IPS-18c (cell line): ENCODE results near the gene HSPG2.
A peak's percentile ranks its signal among the peaks of the same experiment; 100 is the strongest.

ENCODE experiments used
- H3K4me3 ChIP-seq: 2 replicates; pipeline ENCODE4 v1.7.0; 2013; ENCODE audit warnings: low read depth, mild to moderate bottlenecking, low read length, moderate library complexity; ENCODE audit not compliant: insufficient read depth
- H3K9me3 ChIP-seq: one replicate; pipeline ENCODE4 v1.6.1; 2013; ENCODE audit warnings: mild to moderate bottlenecking, low read length, moderate library complexity; ENCODE audit not compliant: control insufficient read depth, insufficient read depth

The HSPG2 gene

GRCh38 chr1:21938732-21939538, 1.8 kb upstream of the HSPG2 start:
- peaks cover 2% of the 10 kb centered on the region for H3K9me3 ChIP-seq
- no peak overlapping the region for H3K4me3 ChIP-seq

GRCh38 chr1:21937372-21938121, 437 bp upstream of the HSPG2 start:
- peaks cover 2% of the 10 kb centered on the region for H3K9me3 ChIP-seq
- H3K4me3 ChIP-seq = peak overlapping the region; percentile 65

DNA sequence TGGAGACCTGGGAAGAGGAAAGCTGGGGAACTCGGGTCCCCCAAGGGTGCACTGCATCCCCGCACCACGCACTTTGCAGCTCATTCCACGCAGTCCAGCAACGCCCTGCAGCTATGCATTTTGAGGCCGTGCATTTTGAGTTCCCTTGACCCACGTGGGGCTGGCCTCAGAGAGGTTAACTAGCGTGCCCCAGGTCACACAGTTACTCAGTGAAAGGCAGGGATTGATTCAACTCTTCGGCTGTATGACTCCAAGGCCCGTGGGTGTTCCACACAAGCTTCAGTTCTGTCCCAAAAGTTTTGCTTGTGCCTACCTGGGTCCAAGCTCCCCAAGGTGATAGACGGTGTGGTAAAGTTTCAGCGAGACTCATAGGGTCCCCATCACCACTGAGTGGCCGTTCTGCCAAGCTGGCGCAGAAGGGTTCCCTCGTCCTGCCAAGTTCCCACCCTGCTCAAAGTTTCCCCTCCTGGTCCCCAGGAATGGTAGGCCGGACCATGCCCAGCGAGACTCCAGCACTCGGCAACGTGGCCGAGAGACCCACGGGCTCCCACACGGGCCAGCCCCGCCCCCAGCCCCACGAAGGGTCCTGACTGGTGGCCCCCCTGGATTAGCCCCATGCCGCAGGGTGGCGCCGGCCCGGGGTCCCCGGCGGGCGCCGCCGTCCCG, 611 bp downstream of the HSPG2 start:
- H3K4me3 ChIP-seq = peak overlapping the region; percentile 56
- H3K9me3 ChIP-seq = peaks cover 2% of the 10 kb centered on the region

DNA sequence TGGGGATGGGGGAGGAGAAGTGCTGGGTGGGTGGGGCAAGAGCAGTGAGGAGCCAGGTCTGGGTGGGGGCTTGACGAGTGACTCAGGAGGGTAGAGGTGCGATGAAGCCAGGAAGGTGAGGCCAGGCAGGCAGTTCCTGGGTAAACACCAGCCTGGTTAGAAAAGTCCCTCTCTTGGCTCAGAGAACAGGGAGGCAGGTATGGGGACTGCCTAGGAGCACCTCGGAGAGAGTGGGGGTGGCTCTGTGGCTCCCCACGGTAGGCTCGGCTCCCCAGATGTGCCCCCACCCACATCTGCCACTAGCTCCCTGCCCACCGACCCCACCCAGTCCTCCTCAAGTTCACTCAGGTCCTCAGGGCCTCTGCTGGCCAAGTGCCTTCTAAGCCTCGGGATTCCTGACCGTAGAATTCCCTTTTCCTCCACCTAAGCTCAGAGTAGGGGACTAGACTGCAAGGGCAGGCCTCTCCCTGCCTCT, 1.2 kb downstream of the HSPG2 start:
- Histone ChIP-seq H3K9me3 (peaks cover 2% of the 10 kb centered on the region), H3K4me3 (peak overlapping the region; percentile 56)

DNA sequence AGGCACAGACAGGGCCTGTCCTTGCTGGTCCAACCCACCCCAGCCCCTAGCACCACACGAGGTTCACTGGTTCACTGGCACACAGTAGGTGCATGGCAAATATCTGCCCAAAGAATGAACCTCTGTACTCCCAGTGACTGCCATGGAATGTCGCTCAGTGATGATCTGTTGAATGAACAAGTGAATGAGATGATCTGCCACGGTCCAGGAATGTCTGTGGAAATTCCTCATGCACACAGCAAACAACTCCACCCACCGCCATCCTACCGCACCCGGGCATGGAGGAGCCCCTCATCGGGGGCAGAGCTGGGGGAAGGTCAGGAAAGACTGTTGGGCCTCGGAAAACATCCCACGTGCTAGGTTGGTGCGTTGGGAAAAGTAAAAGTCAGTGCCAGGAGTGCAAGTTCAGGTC, 1.7 kb downstream of the HSPG2 start:
- Histone ChIP-seq H3K4me3 (peak overlapping the region; percentile 56), H3K9me3 (peaks cover 2% of the 10 kb centered on the region)

DNA sequence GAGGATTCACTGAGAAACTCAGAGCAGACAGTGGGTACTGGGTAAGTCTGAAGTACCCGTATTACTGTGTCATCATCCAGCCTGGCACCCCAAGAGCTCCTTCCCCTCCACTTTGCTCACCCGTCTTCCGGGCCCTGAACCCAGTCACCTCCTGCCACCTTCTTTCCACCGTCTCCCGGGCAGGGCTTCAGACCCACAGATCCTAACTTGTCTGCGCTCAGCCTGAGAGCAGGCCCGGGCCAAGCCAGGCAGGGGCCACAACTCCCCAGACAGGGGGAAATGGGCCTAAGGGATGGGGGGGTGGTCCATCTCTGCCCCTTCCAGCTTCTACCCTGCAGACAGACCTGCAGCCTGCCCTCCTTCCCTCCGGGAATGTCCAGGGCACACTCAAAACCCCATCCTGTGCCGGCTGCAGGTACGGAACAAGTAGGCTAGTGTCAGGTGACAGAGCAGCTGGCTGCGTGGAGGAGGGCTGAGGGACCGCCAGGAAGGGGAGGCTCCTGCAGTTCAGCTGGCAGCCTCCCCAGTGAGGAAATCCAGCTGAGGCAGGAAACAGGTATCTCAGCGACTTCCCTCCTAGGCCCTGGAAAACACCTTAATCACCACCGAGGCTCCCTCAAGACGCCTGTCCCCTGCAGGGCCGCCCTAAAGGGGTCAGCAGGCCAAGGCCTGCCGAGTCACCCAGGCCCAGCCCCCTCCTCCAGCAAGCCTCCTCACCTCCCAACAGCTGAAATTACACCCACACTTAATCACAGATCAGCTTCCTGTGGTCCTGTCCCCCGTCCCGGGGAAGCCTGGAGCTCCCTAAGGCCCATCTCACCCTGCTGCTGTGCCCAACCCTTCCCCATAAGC, 3.5 kb downstream of the HSPG2 start:
- peaks cover 2% of the 10 kb centered on the region for H3K9me3 ChIP-seq
- no peak overlapping the region; the same call in 1 of the 2 replicates for H3K4me3 ChIP-seq

- Histone ChIP-seq H3K4me3 (no peak overlapping the region), H3K9me3 (peaks cover 2% of the 10 kb centered on the region)
Measured at GRCh38 chr1:21932127-21932526, 5.0 kb downstream of the HSPG2 start.

DNA sequence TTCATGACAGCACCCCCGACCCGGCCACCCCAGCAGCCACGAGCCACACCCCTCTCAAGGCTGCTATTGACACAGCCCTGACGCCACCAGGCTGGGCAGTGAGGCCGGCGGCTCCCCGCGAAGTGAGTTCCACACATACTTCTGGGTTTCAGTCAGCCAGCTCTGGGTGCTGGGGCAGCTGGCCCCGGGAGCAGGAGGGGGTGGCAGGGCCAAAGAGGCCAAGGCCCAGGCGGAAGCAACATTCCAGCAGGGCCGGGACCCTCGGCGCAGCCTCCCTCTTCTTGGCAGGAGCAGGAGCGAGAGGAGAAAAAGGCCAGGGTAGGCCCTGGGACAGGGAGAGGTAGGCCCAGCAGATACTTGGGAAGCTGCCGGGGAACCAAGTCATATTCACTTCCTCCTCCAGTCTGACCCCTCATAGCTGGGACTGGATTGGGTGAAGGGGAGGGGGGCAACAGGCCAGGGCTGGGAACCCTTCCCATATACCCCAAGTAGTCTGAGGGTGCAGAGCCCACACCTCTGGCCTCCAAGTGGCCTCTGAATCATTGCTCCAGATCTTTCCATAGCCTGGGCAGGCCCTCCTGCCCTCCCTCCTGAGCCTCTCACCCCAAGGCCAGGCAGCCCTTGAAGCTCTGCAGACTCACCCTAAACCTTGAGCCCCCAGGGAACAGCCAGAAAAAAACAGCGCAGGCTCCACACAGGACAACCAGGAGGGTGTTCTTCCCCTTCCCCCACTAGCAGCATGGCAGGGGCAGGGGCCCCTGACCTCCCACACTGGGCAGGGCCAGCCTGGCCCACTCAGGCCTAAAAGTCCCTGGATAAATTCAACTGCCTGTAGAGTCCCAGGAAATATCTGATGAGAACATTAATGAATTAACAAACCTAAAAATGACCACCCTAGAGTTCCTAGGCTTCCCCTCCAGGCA, 5.7 kb downstream of the HSPG2 start:
- Histone ChIP-seq H3K4me3 (no peak overlapping the region), H3K9me3 (peaks cover 2% of the 10 kb centered on the region)

- Histone ChIP-seq H3K4me3 (no peak overlapping the region), H3K9me3 (peaks cover 2% of the 10 kb centered on the region)
Measured at GRCh38 chr1:21930629-21931170, 6.4 kb downstream of the HSPG2 start.

DNA sequence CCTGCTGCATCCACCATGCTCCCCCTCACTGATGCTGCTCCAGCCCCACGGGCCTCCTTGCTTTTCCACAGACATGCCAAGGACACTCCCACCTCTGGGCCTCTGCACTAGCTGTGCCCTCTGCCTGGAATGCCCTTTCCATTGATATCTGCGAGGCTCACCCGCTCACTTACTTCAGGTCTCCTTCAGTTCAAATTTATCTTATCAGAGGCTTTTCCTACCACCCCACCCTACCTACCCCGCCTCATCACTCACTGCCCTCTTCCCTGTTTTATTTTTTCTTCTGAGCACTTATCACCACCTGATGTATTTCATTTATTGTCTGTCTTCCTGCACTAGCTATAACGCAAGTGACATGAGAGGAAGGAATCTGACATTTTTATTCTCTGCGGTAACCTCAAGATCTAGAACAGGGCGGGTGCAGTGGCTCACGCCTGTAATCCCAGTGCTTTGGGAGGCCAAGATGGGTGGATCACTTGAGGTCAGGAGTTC, 7.0 kb downstream of the HSPG2 start:
- Histone ChIP-seq H3K4me3 (no peak overlapping the region), H3K9me3 (no peaks in the 10 kb centered on the region)

- no peak overlapping the region for H3K4me3 ChIP-seq
Measured at GRCh38 chr1:21927533-21928237, 9.4 kb downstream of the HSPG2 start.

DNA sequence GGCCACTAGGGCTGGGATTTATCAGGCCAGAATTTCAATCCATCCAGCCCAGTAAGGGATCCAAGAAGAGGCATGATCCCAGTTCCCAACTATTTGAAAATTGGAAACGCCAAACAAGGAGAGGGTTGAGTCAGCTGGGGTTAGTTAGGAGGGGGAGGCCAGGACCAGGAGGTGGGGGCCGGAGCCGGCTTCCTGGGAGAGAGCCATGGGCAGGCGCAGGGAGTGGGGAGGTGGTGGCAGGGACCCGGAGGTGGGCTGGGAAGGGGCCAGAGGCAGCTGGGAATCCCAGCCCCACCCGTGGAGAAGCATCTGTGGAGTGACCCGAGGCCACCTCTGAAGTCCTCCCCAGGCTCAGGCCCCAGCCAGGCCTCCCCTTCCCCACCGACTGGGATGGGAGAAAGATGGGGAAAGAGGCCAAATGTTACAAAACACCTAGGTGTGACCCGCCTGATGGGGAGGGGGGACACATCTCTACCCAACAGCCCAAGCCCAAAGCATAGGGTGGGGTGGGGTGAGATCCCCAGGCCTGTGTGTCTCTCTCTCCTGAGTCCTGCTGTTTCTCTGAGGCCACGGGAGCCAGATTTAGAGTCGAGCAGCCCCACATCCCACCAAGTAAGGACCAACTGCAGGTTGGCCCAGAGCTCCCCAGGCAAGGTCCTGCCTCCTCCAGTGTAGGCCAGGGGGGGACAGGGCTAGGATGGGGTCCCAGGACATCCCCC, 10.1 kb downstream of the HSPG2 start:
- H3K9me3 ChIP-seq = no peaks in the 10 kb centered on the region
- no peak overlapping the region for H3K4me3 ChIP-seq

More at GRCh38 chr1:21927533-21928237, 9.4 kb downstream of the HSPG2 start:
- no peaks in the 10 kb centered on the region for H3K9me3 ChIP-seq

- Histone ChIP-seq H3K4me3 (no peak overlapping the region), H3K9me3 (no peaks in the 10 kb centered on the region)
Measured at GRCh38 chr1:21926065-21926464, 11.0 kb downstream of the HSPG2 start.

DNA sequence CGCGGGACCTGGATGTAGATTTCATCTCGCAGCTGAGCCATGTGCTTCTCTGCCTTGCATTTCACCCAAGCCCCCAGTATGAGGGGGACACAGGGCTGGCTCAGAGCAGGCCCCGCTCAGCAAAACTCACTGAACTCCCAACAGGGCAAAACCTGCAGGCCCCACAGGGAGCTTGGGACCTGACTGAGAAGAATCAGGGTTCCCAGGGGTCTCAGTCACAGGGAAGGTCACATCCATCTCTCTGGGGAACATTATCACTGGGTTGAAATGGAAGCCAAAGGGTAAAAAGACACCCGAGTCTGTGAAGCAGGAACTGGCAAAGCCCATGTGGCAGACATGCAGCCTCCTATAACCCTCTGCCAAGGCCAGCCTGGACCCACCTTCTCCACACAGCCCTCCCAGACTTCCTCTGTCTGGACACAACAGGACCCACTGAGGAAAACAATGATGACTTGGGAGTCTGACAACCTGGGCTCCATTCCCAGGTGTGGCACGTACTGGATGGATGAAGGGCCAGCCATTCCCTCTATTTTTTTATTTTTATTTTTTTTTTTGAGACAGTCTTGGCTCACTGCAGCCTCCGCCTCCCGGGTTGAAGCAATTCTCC, 11.7 kb downstream of the HSPG2 start:
- H3K9me3 ChIP-seq = no peaks in the 10 kb centered on the region
- H3K4me3 ChIP-seq = no peak overlapping the region
